ENCODE data around the gene AKAP5.

Gene AKAP5

DNA sequence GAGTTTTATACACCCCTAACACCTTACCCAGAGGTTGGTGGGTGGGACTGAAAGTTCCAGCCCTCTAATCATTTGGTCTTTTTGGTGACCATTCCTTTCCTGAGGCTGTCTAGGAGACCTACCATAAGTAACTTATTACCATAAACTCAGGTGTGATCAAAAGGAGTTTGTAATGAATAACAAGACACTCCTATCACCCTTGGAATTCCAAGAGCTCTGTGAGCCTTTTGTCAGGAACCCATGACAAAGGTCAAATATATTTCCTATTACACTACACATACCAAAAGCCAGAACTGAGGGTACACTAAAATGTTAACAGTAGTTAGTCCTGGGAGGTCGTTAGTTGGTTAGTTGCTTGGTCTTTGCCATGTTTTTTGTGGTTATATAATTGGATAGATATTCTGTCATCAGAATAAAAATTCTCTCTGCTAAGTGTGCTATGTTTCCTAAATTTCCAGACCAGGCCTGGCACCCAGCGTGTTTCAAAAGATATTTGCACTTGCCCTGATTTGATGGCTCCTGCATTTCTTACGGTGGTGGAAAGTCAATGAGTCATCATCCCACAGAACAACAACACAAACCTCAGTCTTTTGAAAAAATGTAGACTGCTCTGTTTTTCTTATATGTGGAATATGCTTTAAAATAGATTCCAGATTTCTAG, 27.0 kb upstream of the AKAP5 start:
- no peak overlapping the region for H3K27ac ChIP-seq (ENCODE audit: low read length)
- DNase-seq (ENCODE audit: low read depth, low spot score) = no peak
- peaks cover 33% of the 10 kb centered on the region; the same call in 1 of the 2 replicates for H3K36me3 ChIP-seq (ENCODE audit: control insufficient read depth, insufficient read depth, low read length)
- H3K4me3 ChIP-seq (ENCODE audit: low read length) = no peak overlapping the region
- no peaks in the 10 kb centered on the region for H3K9me3 ChIP-seq (ENCODE audit: control insufficient read depth, insufficient read depth, low read length)
- no peaks in the 10 kb centered on the region for H3K27me3 ChIP-seq (ENCODE audit: control insufficient read depth, insufficient read depth, low read length)
- no CpG with 5 or more reads among the region's 3 CpGs for WGBS (ENCODE audit: insufficient coverage, insufficient read length)
- H3K4me1 ChIP-seq (ENCODE audit: control insufficient read depth, insufficient read depth, low read length) = no peaks in the 10 kb centered on the region

GRCh38 chr14:64439141-64439540, 26.2 kb upstream of the AKAP5 start:
- Histone ChIP-seq H3K27ac (ENCODE audit: low read length) (no peak overlapping the region), H3K36me3 (ENCODE audit: control insufficient read depth, insufficient read depth, low read length) (peaks cover 31% of the 10 kb centered on the region; the same call in 1 of the 2 replicates), H3K4me1 (ENCODE audit: control insufficient read depth, insufficient read depth, low read length) (no peaks in the 10 kb centered on the region), H3K27me3 (ENCODE audit: control insufficient read depth, insufficient read depth, low read length) (no peaks in the 10 kb centered on the region), H3K4me3 (ENCODE audit: low read length) (no peak overlapping the region), H3K9me3 (ENCODE audit: control insufficient read depth, insufficient read depth, low read length) (no peaks in the 10 kb centered on the region)
- DNase-seq (ENCODE audit: low read depth, low spot score) = no peak
- WGBS (ENCODE audit: insufficient coverage, insufficient read length) = no CpG with 5 or more reads among the region's 6 CpGs

- no peak for DNase-seq (ENCODE audit: low read depth, low spot score)
- Histone ChIP-seq H3K4me3 (ENCODE audit: low read length) (no peak overlapping the region), H3K4me1 (ENCODE audit: control insufficient read depth, insufficient read depth, low read length) (no peaks in the 10 kb centered on the region), H3K27ac (ENCODE audit: low read length) (no peak overlapping the region), H3K36me3 (ENCODE audit: control insufficient read depth, insufficient read depth, low read length) (peaks cover 39% of the 10 kb centered on the region; the same call in 1 of the 2 replicates), H3K27me3 (ENCODE audit: control insufficient read depth, insufficient read depth, low read length) (no peaks in the 10 kb centered on the region), H3K9me3 (ENCODE audit: control insufficient read depth, insufficient read depth, low read length) (no peaks in the 10 kb centered on the region)
- no CpG with 5 or more reads among the region's 3 CpGs for WGBS (ENCODE audit: insufficient coverage, insufficient read length)
Observed at GRCh38 chr14:64440494-64440893, 24.8 kb upstream of the AKAP5 start.

DNA sequence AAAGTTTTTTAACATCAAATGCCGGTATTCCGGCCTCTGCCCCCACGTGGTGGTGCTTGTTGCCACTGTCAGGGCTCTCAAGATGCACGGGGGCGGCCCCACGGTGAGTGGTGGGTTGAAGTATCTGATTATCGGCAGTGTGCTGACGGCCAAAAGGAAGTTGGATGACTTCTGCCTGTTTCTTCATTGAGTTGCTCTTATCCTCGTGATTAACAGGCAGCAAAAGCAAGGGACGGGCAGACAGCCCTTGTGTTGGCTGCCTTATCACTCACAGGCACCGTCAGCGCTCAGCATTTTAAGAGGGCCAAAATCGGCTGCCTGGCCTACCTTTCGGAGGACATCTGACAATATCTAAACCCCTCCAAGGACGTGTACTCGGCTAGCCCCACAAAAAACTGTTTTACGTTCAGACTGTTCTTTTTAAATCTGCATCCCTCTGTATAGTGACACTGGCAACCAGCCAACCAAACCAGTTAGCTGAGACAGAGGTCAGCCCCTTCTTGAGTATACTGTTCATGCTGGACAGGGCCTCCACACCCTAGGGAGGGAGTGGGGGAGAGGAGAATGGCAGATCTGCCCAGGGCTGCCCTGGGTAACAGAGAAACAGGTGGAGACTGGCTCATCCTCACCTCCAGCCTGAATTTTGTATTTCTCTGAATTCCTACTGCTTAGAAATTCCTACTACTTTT, 22.9 kb upstream of the AKAP5 start:
- Histone ChIP-seq H3K27me3 (ENCODE audit: control insufficient read depth, insufficient read depth, low read length) (no peaks in the 10 kb centered on the region), H3K4me1 (ENCODE audit: control insufficient read depth, insufficient read depth, low read length) (no peaks in the 10 kb centered on the region), H3K4me3 (ENCODE audit: low read length) (no peak overlapping the region), H3K36me3 (ENCODE audit: control insufficient read depth, insufficient read depth, low read length) (peaks cover 37% of the 10 kb centered on the region; the same call in 1 of the 2 replicates), H3K27ac (ENCODE audit: low read length) (no peak overlapping the region), H3K9me3 (ENCODE audit: control insufficient read depth, insufficient read depth, low read length) (no peaks in the 10 kb centered on the region)
- no CpG with 5 or more reads among the region's 17 CpGs for WGBS (ENCODE audit: insufficient coverage, insufficient read length)
- DNase-seq (ENCODE audit: low read depth, low spot score) = no peak

DNA sequence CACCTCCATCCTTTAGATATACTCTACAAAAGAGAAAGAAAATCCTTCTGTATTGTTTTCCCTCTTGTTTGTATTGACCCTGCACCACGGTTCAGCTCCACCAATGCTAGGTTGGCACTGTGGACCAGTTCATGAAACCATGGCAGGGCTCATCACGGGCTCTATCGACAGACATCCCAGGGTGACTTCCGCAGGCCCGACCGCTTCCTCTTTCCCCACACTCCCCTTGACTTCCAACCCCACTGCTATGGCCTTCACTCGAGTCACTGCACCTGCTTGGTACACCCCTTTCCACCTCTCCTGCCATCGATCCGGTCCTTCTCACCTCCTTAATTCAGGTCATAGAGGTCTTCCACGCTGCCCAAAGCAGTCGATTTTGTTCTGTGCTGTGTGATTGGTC, 21.2 kb upstream of the AKAP5 start:
- H3K4me3 ChIP-seq (ENCODE audit: low read length) = no peak overlapping the region
- H3K27me3 ChIP-seq (ENCODE audit: control insufficient read depth, insufficient read depth, low read length) = no peaks in the 10 kb centered on the region
- peaks cover 43% of the 10 kb centered on the region; the same call in 1 of the 2 replicates for H3K36me3 ChIP-seq (ENCODE audit: control insufficient read depth, insufficient read depth, low read length)
- no peaks in the 10 kb centered on the region for H3K9me3 ChIP-seq (ENCODE audit: control insufficient read depth, insufficient read depth, low read length)
- WGBS (ENCODE audit: insufficient coverage, insufficient read length) = no CpG with 5 or more reads among the region's 11 CpGs
- no peaks in the 10 kb centered on the region for H3K4me1 ChIP-seq (ENCODE audit: control insufficient read depth, insufficient read depth, low read length)
- H3K27ac ChIP-seq (ENCODE audit: low read length) = no peak overlapping the region
- DNase-seq (ENCODE audit: low read depth, low spot score) = no peak

- no CpG with 5 or more reads among the region's 7 CpGs for WGBS (ENCODE audit: insufficient coverage, insufficient read length)
- no peaks in the 10 kb centered on the region for H3K4me1 ChIP-seq (ENCODE audit: control insufficient read depth, insufficient read depth, low read length)
- H3K36me3 ChIP-seq (ENCODE audit: control insufficient read depth, insufficient read depth, low read length) = peaks cover 47% of the 10 kb centered on the region
- H3K4me3 ChIP-seq (ENCODE audit: low read length) = no peak overlapping the region
- no peaks in the 10 kb centered on the region for H3K27me3 ChIP-seq (ENCODE audit: control insufficient read depth, insufficient read depth, low read length)
- no peaks in the 10 kb centered on the region for H3K9me3 ChIP-seq (ENCODE audit: control insufficient read depth, insufficient read depth, low read length)
- no peak for DNase-seq (ENCODE audit: low read depth, low spot score)
- H3K27ac ChIP-seq (ENCODE audit: low read length) = no peak overlapping the region
Observed at GRCh38 chr14:64444984-64445845, 20.1 kb upstream of the AKAP5 start.

- H3K4me3 ChIP-seq (ENCODE audit: low read length) = no peak overlapping the region
- H3K27me3 ChIP-seq (ENCODE audit: control insufficient read depth, insufficient read depth, low read length) = no peaks in the 10 kb centered on the region
- H3K4me1 ChIP-seq (ENCODE audit: control insufficient read depth, insufficient read depth, low read length) = no peaks in the 10 kb centered on the region
- H3K27ac ChIP-seq (ENCODE audit: low read length) = no peak overlapping the region
- DNase-seq (ENCODE audit: low read depth, low spot score) = no peak
- WGBS (ENCODE audit: insufficient coverage, insufficient read length) = 100% methylated on average over 2 of the region's 5 CpGs
- peaks cover 42% of the 10 kb centered on the region for H3K36me3 ChIP-seq (ENCODE audit: control insufficient read depth, insufficient read depth, low read length)
- H3K9me3 ChIP-seq (ENCODE audit: control insufficient read depth, insufficient read depth, low read length) = no peaks in the 10 kb centered on the region
Observed at GRCh38 chr14:64447876-64448670, 17.2 kb upstream of the AKAP5 start.

GRCh38 chr14:64450255-64450654, 15.0 kb upstream of the AKAP5 start:
- Histone ChIP-seq H3K4me1 (ENCODE audit: control insufficient read depth, insufficient read depth, low read length) (no peaks in the 10 kb centered on the region), H3K27me3 (ENCODE audit: control insufficient read depth, insufficient read depth, low read length) (no peaks in the 10 kb centered on the region), H3K27ac (ENCODE audit: low read length) (no peak overlapping the region), H3K4me3 (ENCODE audit: low read length) (no peak overlapping the region), H3K36me3 (ENCODE audit: control insufficient read depth, insufficient read depth, low read length) (peaks cover 38% of the 10 kb centered on the region), H3K9me3 (ENCODE audit: control insufficient read depth, insufficient read depth, low read length) (no peaks in the 10 kb centered on the region)
- no peak for DNase-seq (ENCODE audit: low read depth, low spot score)
- no CpG with 5 or more reads among the region's 2 CpGs for WGBS (ENCODE audit: insufficient coverage, insufficient read length)

DNA sequence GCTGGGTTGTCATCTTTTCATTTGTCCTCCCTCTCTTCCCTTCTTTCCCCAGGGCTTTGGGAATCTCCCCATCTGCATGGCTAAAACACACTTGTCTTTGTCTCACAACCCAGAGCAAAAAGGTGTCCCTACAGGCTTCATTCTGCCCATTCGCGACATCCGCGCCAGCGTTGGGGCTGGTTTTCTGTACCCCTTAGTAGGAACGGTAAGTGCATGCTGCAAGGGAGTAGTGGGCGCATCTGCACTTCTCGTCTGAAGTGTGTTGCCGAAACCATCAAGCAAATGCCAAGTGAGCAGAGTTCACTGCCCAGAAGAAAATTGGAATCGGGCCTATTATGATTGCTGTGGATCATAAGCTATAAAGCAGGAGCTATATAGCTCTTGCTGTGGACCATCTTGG, 10.6 kb upstream of the AKAP5 start:
- DNase-seq (ENCODE audit: low read depth, low spot score) = no peak
- no CpG with 5 or more reads among the region's 10 CpGs for WGBS (ENCODE audit: insufficient coverage, insufficient read length)
- Histone ChIP-seq H3K4me1 (ENCODE audit: control insufficient read depth, insufficient read depth, low read length) (no peaks in the 10 kb centered on the region), H3K4me3 (ENCODE audit: low read length) (no peak overlapping the region), H3K9me3 (ENCODE audit: control insufficient read depth, insufficient read depth, low read length) (no peaks in the 10 kb centered on the region), H3K27me3 (ENCODE audit: control insufficient read depth, insufficient read depth, low read length) (no peaks in the 10 kb centered on the region), H3K36me3 (ENCODE audit: control insufficient read depth, insufficient read depth, low read length) (peaks cover 35% of the 10 kb centered on the region), H3K27ac (ENCODE audit: low read length) (no peak overlapping the region)
